Naive thymus-derived CD4-positive, alpha-beta T cell (primary cell): Measurements from ENCODE around the gene VDAC1. TPM values are rescaled to one million over a fixed set of nuclear protein-coding genes. Genes with fewer than 3 reads are reported as not detected.

ENCODE experiments used
- ATAC-seq: fragments of 150-1000 bp; cut with Tn5 transposase; 2 replicates; pipeline ENCODE4 v1.10.0; 2021; ENCODE audit warnings: mild to moderate bottlenecking, moderate library complexity
- CTCF ChIA-PET: fragments of 350-600 bp; sonication (Branson Sonifier 250); formaldehyde crosslinking; loops from one replicate; lab custom pipeline; 2021; ENCODE audit warnings: antibody characterized with exemption; lab: Charles Lee
- POLR2A ChIA-PET: fragments of 350-600 bp; sonication (Branson Sonifier 250); formaldehyde crosslinking; loops from one replicate; lab custom pipeline; 2021; ENCODE audit warnings: antibody characterized with exemption, inconsistent platforms; lab: Charles Lee
- DNase-seq, 9 donors: peaks; one replicate each; pipeline versions ENCODE4 v3.0.0 to v3.0.0-alpha.2; 2020 to 2022; ENCODE audit warnings: mixed read lengths in 1 of 9
- H3K27ac ChIP-seq: one replicate; pipeline ENCODE4 v1.7.0; 2013; ENCODE audit warnings: mild to moderate bottlenecking, low read depth, low read length, moderate library complexity
- H3K27me3 ChIP-seq, 2 donors: one replicate each; pipeline ENCODE4 v1.7.0; 2013; ENCODE audit warnings: low read length in 2 of 2, mild to moderate bottlenecking in 2 of 2, moderate library complexity in 2 of 2; ENCODE audit not compliant: control insufficient read depth in 2 of 2, insufficient read depth in 2 of 2
- H3K36me3 ChIP-seq, 3 experiments: 1 replicate in 2 of 3; 2 replicates in 1 of 3; pipeline ENCODE4 v1.7.0; 2013; ENCODE audit warnings: low read length in 3 of 3, mild to moderate bottlenecking in 3 of 3, moderate library complexity in 1 of 3; ENCODE audit not compliant: insufficient read depth in 3 of 3, control insufficient read depth in 2 of 3
- H3K4me1 ChIP-seq, 2 donors: one replicate each; pipeline ENCODE4 v1.7.0; 2013; ENCODE audit warnings: low read length in 2 of 2, mild to moderate bottlenecking in 2 of 2, moderate library complexity in 1 of 2; ENCODE audit not compliant: control insufficient read depth in 2 of 2, insufficient read depth in 2 of 2
- H3K4me3 ChIP-seq: 2 replicates; pipeline ENCODE4 v1.7.0; 2013; ENCODE audit warnings: mild to moderate bottlenecking, low read length
- H3K9me3 ChIP-seq, 3 experiments: 1 replicate in 2 of 3; 2 replicates in 1 of 3; pipeline ENCODE4 v1.7.0; 2013; ENCODE audit warnings: low read length in 3 of 3; ENCODE audit not compliant: control insufficient read depth in 2 of 3
- H3K27ac Mint-ChIP-seq, 9 donors: one replicate each; pipeline ENCODE4 v1.8.0; 2020 to 2022; ENCODE audit warnings: mixed read lengths in 9 of 9, mild to moderate bottlenecking in 8 of 9, moderate library complexity in 5 of 9, inconsistent platforms in 2 of 9
- H3K27me3 Mint-ChIP-seq, 5 donors: one replicate each; pipeline ENCODE4 v1.8.0; 2021 to 2022; ENCODE audit warnings: mixed read lengths in 5 of 5, mild to moderate bottlenecking in 1 of 5
- H3K36me3 Mint-ChIP-seq, 5 donors: one replicate each; pipeline ENCODE4 v1.8.0; 2020 to 2022; ENCODE audit warnings: mixed read lengths in 5 of 5, mild to moderate bottlenecking in 3 of 5, inconsistent platforms in 1 of 5
- H3K4me1 Mint-ChIP-seq, 7 donors: one replicate each; pipeline ENCODE4 v1.8.0; 2020 to 2022; ENCODE audit warnings: mixed read lengths in 7 of 7, mild to moderate bottlenecking in 3 of 7, inconsistent platforms in 1 of 7
- H3K4me3 Mint-ChIP-seq, 10 donors: one replicate each; pipeline ENCODE4 v1.8.0; 2020 to 2022; ENCODE audit warnings: mild to moderate bottlenecking in 10 of 10, mixed read lengths in 10 of 10, moderate library complexity in 6 of 10, inconsistent platforms in 2 of 10
- H3K9me3 Mint-ChIP-seq, 11 donors: one replicate each; pipeline ENCODE4 v1.8.0; 2020 to 2022; ENCODE audit warnings: mixed read lengths in 11 of 11, mild to moderate bottlenecking in 4 of 11, inconsistent platforms in 1 of 11, moderate library complexity in 1 of 11
- intact Hi-C, 2 donors: fragments of 100-400 bp; cut with micrococcal nuclease; formaldehyde crosslinking; loops; one replicate each; pipeline ENCODE4 v1.15.1; 2023
- polyA plus RNA-seq, 2 donors: library from polyadenylated mRNA; unstranded; fragments of 300-500 nt; fragmentation: Illumina TruSeq; gene quantifications; one replicate each; pipeline ENCODE4 v1.2.3, GENCODE V29; 2021
- total RNA-seq, 6 experiments: library from RNA in 5 of 6; stranded (reverse) in 5 of 6; gene quantifications; 1 replicate in 5 of 6; 2 replicates in 1 of 6; pipeline ENCODE4 v1.2.3 and lab custom pipeline; 2021 to 2026

VDAC1 gene
- total and polyA plus RNA-seq, 7 experiments from 2014 or later, result 37.8 to 259 (median 48.4) TPM

- H3K4me3 ChIP-seq, result no peak overlapping the region
- H3K36me3 Mint-ChIP-seq, result peaks cover 4 to 24% (median 9%) of the 10 kb centered on the region in 5 donors
- peaks cover 22 to 48% (median 41%) of the 10 kb centered on the region in 7 donors for H3K4me1 Mint-ChIP-seq
- ATAC-seq, result no peak
- peak overlapping the region in 4 of 9 donors; percentile 6 to 63 (median 38) for H3K27ac Mint-ChIP-seq
- no peak for DNase-seq
- H3K36me3 ChIP-seq, result peaks cover 5 to 35% (median 8%) of the 10 kb centered on the region in 3 experiments
- H3K27me3 ChIP-seq, result no peaks in the 10 kb centered on the region
- ChIA-PET CTCF (interaction anchor here (0.6 to 1.1 kb wide), 5 partner anchors 13 to 351 kb away, joined by 3 to 4 read pairs (median 3); no protein-coding TSS in a partner anchor), POLR2A (interaction anchor here (0.5 to 1.1 kb wide), 3 partner anchors 13 to 957 kb away, joined by 3 to 4 read pairs (median 3); partner anchors contain the start of gene VDAC1)
- H3K27me3 Mint-ChIP-seq, result no peaks in the 10 kb centered on the region
- H3K4me3 Mint-ChIP-seq, result no peak overlapping the region
- intact Hi-C loops, result no loop called here
- no peak overlapping the region for H3K27ac ChIP-seq
- H3K4me1 ChIP-seq, result peaks cover 3 to 9% of the 10 kb centered on the region in 2 donors
- no peaks in the 10 kb centered on the region for H3K9me3 Mint-ChIP-seq
- H3K9me3 ChIP-seq, result no peaks in the 10 kb centered on the region
Observed at GRCh38 chr5:133992429-133993155, 12.2 kb downstream of the VDAC1 start.

- ATAC-seq (no peak), DNase-seq (no peak)
- H3K27ac ChIP-seq, result no peak overlapping the region
- peaks cover 5 to 41% (median 8%) of the 10 kb centered on the region in 3 experiments for H3K36me3 ChIP-seq
- no peaks in the 10 kb centered on the region for H3K9me3 ChIP-seq
- Mint-ChIP-seq H3K4me3 (no peak overlapping the region), H3K27ac (no peak overlapping the region), H3K27me3 (no peaks in the 10 kb centered on the region), H3K4me1 (peaks cover 17 to 39% (median 33%) of the 10 kb centered on the region in 7 donors), H3K36me3 (peaks cover 4 to 25% (median 10%) of the 10 kb centered on the region in 5 donors), H3K9me3 (no peaks in the 10 kb centered on the region)
- H3K4me3 ChIP-seq, result no peak overlapping the region
- ChIA-PET CTCF (no interaction called here), POLR2A (no interaction called here)
- peaks cover 3 to 9% of the 10 kb centered on the region in 2 donors for H3K4me1 ChIP-seq
- H3K27me3 ChIP-seq, result no peaks in the 10 kb centered on the region
- intact Hi-C loops, result no loop called here
Observed at GRCh38 chr5:133991171-133991910, 13.4 kb downstream of the VDAC1 start.

GRCh38 chr5:133990396-133990795 is 14.4 kb downstream of the VDAC1 start:
- Mint-ChIP-seq H3K27ac (no peak overlapping the region), H3K36me3 (peaks cover 4 to 29% (median 10%) of the 10 kb centered on the region in 5 donors)
- peaks cover 5 to 46% (median 8%) of the 10 kb centered on the region in 3 experiments for H3K36me3 ChIP-seq

GRCh38 chr5:133985540-133986180 is 19.1 kb downstream of the VDAC1 start:
- no peak for ATAC-seq
- H3K27ac ChIP-seq, result no peak overlapping the region
- POLR2A ChIA-PET, result interaction anchor here (1.6 kb wide), 1 partner anchor 11 kb away, joined by 4 read pairs; no protein-coding TSS in a partner anchor
- CTCF ChIA-PET, result no interaction called here
- H3K4me1 ChIP-seq, result no peaks in the 10 kb centered on the region
- Mint-ChIP-seq H3K9me3 (no peaks in the 10 kb centered on the region), H3K27me3 (no peaks in the 10 kb centered on the region), H3K4me3 (no peak overlapping the region), H3K4me1 (peaks cover 0 to 11% (median 0%) of the 10 kb centered on the region in 7 donors), H3K36me3 (peaks cover 4 to 34% (median 11%) of the 10 kb centered on the region in 5 donors), H3K27ac (no peak overlapping the region)
- DNase-seq, result no peak
- H3K9me3 ChIP-seq, result no peaks in the 10 kb centered on the region
- H3K36me3 ChIP-seq, result peaks cover 8 to 47% (median 9%) of the 10 kb centered on the region in 3 experiments
- no peak overlapping the region for H3K4me3 ChIP-seq
- intact Hi-C loops, result no loop called here
- H3K27me3 ChIP-seq, result no peaks in the 10 kb centered on the region

More at GRCh38 chr5:133990396-133990795, 14.4 kb downstream of the VDAC1 start:
- peaks cover 0 to 2% of the 10 kb centered on the region in 2 donors for H3K4me1 ChIP-seq
- ChIA-PET CTCF (no interaction called here), POLR2A (no interaction called here)
- H3K4me3 ChIP-seq, result no peak overlapping the region
- H3K27ac ChIP-seq, result no peak overlapping the region
- no peaks in the 10 kb centered on the region for H3K9me3 ChIP-seq
- Mint-ChIP-seq H3K4me1 (peaks cover 14 to 31% (median 29%) of the 10 kb centered on the region in 7 donors), H3K27me3 (no peaks in the 10 kb centered on the region), H3K4me3 (no peak overlapping the region), H3K9me3 (no peaks in the 10 kb centered on the region)
- no peak for DNase-seq
- no peak for ATAC-seq
- H3K27me3 ChIP-seq, result no peaks in the 10 kb centered on the region
- intact Hi-C loops, result no loop called here

GRCh38 chr5:133983674-133984073 is 21.1 kb downstream of the VDAC1 start:
- intact Hi-C loops, result no loop called here
- peak overlapping the region in 2 of 9 donors; percentile 41 for H3K27ac Mint-ChIP-seq
- Histone ChIP-seq H3K27ac (no peak overlapping the region), H3K4me1 (no peaks in the 10 kb centered on the region), H3K9me3 (no peaks in the 10 kb centered on the region), H3K4me3 (no peak overlapping the region), H3K27me3 (no peaks in the 10 kb centered on the region), H3K36me3 (peaks cover 0 to 32% (median 4%) of the 10 kb centered on the region in 3 experiments)
- no peak for ATAC-seq
- ChIA-PET POLR2A (no interaction called here), CTCF (interaction anchor here (0.6 to 1.0 kb wide), 2 partner anchors 56 to 1086 kb away, joined by 3 to 4 read pairs; no protein-coding TSS in a partner anchor)
- no peaks in the 10 kb centered on the region for H3K27me3 Mint-ChIP-seq
- H3K9me3 Mint-ChIP-seq, result no peaks in the 10 kb centered on the region
- peaks cover 0 to 25% (median 7%) of the 10 kb centered on the region in 5 donors for H3K36me3 Mint-ChIP-seq
- no peak overlapping the region for H3K4me3 Mint-ChIP-seq
- no peak for DNase-seq
- peaks cover 0 to 16% (median 0%) of the 10 kb centered on the region in 7 donors for H3K4me1 Mint-ChIP-seq

- Histone ChIP-seq H3K4me3 (no peak overlapping the region), H3K9me3 (no peaks in the 10 kb centered on the region), H3K36me3 (peaks cover 0 to 35% (median 4%) of the 10 kb centered on the region in 3 experiments), H3K27ac (no peak overlapping the region), H3K4me1 (no peaks in the 10 kb centered on the region), H3K27me3 (no peaks in the 10 kb centered on the region)
- H3K27ac Mint-ChIP-seq, result peak overlapping the region in 5 of 9 donors; percentile 3 to 59 (median 46)
- peaks cover 0 to 23% (median 0%) of the 10 kb centered on the region in 7 donors for H3K4me1 Mint-ChIP-seq
- H3K4me3 Mint-ChIP-seq, result no peak overlapping the region
- ATAC-seq (no peak), DNase-seq (no peak)
- H3K9me3 Mint-ChIP-seq, result no peaks in the 10 kb centered on the region
- ChIA-PET POLR2A (no interaction called here), CTCF (interaction anchor here (0.7 kb wide), 1 partner anchor 15 kb away, joined by 3 read pairs; no protein-coding TSS in a partner anchor)
- H3K27me3 Mint-ChIP-seq, result no peaks in the 10 kb centered on the region
- peaks cover 0 to 21% (median 4%) of the 10 kb centered on the region in 5 donors for H3K36me3 Mint-ChIP-seq
- intact Hi-C loops, result no loop called here
Observed at GRCh38 chr5:133981714-133982113, 23.1 kb downstream of the VDAC1 start.
